GM18508 (cell line): ENCODE data around the gene MEX3D.

Experiments
- ATAC-seq: cut with Tn5 transposase; IDR thresholded peaks from one replicate; pipeline ENCODE4 v1.9.1; 2021; ENCODE audit warnings: moderate number of reproducible peaks; ENCODE audit not compliant: insufficient read depth, unreplicated experiment

MEX3D gene

GRCh38 chr19:1575323-1576241 is 7.5 kb upstream of the MEX3D start:
- no peak for ATAC-seq

GRCh38 chr19:1574354-1575136 is 6.4 kb upstream of the MEX3D start:
- ATAC-seq, result no peak

GRCh38 chr19:1572795-1573194 is 4.7 kb upstream of the MEX3D start:
- no peak for ATAC-seq

- no peak for ATAC-seq
Observed at GRCh38 chr19:1571358-1571757, 3.2 kb upstream of the MEX3D start.

- ATAC-seq, result no peak
Observed at GRCh38 chr19:1570836-1571235, 2.7 kb upstream of the MEX3D start.

GRCh38 chr19:1569997-1570396 is 1.9 kb upstream of the MEX3D start:
- no peak for ATAC-seq

GRCh38 chr19:1567848-1568227 is 287 bp downstream of the MEX3D start:
- no peak for ATAC-seq

GRCh38 chr19:1567116-1567847 is 843 bp downstream of the MEX3D start:
- no peak for ATAC-seq

GRCh38 chr19:1566392-1567115 is 1.6 kb downstream of the MEX3D start:
- ATAC-seq, result no peak

GRCh38 chr19:1563251-1563650 is 4.9 kb downstream of the MEX3D start:
- no peak for ATAC-seq

GRCh38 chr19:1561236-1561842 is 6.8 kb downstream of the MEX3D start:
- ATAC-seq, result no peak

- ATAC-seq, result no peak
Observed at GRCh38 chr19:1560286-1560882, 7.7 kb downstream of the MEX3D start.

GRCh38 chr19:1558552-1558951 is 9.6 kb downstream of the MEX3D start:
- ATAC-seq, result no peak

- ATAC-seq, result no peak
Observed at GRCh38 chr19:1556390-1557070, 11.6 kb downstream of the MEX3D start.

- ATAC-seq, result no peak
Observed at GRCh38 chr19:1555487-1556389, 12.4 kb downstream of the MEX3D start.

- ATAC-seq, result no peak
Observed at GRCh38 chr19:1554968-1555367, 13.2 kb downstream of the MEX3D start.

- no peak for ATAC-seq
Observed at GRCh38 chr19:1553415-1553814, 14.7 kb downstream of the MEX3D start.
